HTR-8/SVneo (cell line): ENCODE data around the gene PHKG2.

Source experiments
- DNase-seq: peaks from one replicate; pipeline ENCODE4 v3.0.0; 2011; ENCODE audit warnings: low spot score, mixed read lengths; ENCODE audit not compliant: insufficient read length
- FAIRE-seq: peaks from 2 replicates; lab custom pipeline; 2011; peaks lifted over from hg19 to GRCh38; lab: Jason Lieb, UNC

PHKG2 gene

DNA sequence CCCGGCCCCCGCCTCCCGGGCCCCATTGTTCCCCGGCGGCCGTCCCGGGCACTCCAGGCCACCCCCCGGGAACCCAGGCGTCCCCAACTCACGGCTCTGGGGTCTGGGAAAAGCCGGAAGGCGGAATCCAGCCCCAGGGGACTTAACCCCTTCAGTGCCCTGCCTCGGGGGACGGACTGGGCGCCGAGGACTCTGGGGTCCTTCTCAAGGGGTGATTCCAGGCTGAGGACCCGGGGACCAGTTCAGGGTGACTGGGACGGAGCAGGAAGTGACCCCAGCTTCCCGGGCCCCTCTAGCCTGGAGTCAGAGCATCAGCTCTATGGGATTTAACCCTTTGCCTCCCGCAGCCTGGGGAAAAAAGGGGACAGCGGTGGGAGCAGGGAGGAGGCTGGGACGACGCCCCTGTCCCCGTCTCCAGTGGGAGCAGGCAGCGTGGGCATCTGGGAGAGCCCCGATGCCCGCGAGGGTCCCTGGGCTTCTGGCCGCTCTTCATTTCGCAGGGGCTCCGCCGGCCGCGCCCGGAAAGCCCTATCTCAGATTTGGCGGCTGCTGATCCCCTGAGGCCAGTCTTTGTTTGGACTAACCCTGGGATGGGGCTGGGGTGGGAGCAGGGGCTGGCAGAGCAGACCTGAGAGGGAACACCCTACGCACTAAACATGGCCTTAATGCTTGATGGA is 38.8 kb downstream of the PHKG2 start, which contains the start of gene ZNF629:
Gene ZNF629 (minus strand): TSS at position 270 of the 677 bp plus-strand sequence. CDS start 2,723 bp downstream, outside the sequence.
- FAIRE-seq (peak; percentile 74), DNase-seq (peak; percentile 91)

DNA sequence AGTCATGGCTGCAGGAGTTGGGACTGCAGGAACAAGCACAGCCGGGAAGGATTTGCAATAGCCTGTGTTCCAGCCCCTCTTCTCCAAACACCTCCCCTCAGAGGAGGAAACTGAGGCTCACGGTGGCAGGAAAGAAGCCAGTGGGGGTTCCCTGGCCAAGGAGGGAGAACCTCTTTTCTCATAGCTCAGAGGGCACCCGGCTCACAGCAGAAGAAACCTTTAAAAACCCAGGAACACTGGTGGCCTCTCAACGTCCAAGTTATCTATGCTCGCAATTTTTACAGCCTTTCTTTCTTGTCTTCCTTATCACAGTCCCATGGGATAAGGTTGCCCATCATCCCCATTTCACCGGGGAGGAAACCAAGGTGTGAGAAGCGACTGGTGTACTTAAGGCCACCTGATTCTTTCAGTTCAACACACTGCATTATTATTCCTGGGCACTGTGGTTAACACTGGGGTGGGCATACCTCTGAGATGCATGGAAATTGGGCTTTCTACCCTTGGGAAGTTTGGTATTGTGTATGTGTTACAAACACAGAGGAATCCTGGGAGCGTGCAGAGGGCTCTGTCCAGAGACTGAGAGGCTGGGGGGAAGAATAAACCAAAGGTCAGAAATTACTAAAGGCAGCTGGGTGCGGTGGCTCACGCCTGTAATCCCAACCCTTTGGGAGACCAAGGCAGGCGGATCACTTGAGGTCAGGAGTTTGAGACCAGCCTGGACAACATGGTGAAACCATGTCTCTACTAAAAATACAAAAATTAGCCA is 39.6 kb downstream of the PHKG2 start:
- FAIRE-seq, result peak; percentile 76

DNA sequence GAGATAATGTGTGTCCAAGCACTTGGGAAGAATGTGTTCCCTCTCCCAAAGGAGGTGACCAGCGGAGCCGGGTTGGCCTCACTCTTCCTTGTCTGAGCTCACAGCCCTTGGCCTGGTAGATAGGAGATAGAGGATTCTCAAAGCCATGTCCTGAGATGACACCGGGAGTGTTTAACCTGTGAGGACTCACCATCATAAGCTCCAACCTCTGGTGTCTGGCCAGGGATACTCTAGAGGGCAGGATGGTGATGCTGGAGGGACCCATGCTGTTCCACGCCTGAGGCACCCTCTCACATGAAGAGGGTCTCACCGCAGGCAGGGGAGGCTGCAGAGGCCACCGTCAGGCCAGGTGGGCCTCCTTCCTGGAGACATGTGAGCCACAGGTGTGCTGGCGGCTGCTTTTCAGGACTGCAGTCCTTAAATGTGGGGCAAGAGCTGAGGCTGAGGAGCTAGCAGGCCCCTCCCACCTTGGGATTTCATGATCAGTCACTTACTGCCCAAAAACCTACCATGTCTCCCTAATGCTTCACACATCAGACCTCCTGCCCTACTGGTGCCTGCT is 45.4 kb downstream of the PHKG2 start:
- DNase-seq (no peak), FAIRE-seq (no peak)

More for the DNA sequence above, 39.6 kb downstream of the PHKG2 start:
- DNase-seq, result no peak

DNA sequence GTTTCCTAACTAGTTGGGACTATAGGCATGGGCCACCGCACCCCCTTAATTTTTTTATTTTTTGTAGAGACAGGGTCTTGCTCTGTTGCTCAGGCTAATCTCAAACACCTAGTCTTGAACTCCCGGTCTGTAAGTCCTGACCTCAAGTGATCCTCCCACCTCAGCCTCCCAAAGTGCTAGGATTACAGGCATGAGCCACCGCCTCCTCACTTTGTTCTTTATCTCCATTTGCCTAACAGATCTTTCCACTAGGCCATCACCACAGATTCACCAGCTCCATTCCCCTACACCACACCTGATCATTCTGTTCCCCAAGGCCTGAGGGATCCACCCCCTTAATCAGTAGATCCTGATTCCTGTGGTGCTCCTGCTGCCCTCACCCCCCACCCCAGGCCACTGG is 46.4 kb downstream of the PHKG2 start:
- FAIRE-seq (no peak), DNase-seq (no peak)

DNA sequence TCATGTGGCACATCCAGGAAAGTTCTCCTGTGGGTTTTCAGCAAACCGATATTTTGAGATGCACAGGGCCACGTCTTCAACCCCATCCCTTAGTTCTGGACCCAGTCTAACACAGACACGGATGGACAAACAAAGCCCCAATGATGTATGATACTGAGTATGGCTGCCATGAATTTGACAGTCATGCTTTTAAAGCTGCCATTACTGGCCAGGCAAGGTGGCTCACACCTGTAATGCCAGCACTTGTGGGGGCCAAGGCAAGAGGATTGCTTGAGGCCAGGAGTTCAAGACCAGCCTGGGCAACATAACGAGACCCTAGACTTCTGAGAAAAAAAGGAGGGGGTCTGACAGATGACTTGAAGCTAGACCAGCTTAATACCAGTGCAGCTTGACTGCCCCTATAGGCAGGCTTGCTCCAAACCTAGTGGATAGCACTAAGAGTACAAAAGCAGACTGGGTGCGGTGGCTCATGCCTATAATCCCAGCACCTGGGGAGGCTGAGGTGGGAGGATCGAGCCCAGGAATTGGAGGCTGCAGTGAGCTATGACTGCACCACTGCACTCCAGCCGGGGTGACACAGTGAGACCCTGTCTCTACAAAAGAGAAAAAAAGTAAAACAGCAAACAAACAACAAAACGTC is 49.6 kb downstream of the PHKG2 start:
- DNase-seq, result no peak
- peak; percentile 23 for FAIRE-seq
